ENCODE data around the gene MIEF2. TPM values are rescaled to one million over a fixed set of nuclear protein-coding genes. Genes with fewer than 3 reads are reported as not detected.

MIEF2 gene
- total RNA-seq, 4 donors from 2014 or later, result 5.2 to 11.4 (median 7.9) TPM

GRCh38 chr17:18281788-18282187 is 21.3 kb downstream of the MIEF2 start:
- no peak for TF ChIP-seq CTCF (IDR thresholded peaks at IDR 0.05; ENCODE audit: low read depth)

- TF ChIP-seq CTCF (IDR thresholded peaks at IDR 0.05; ENCODE audit: low read depth), result no peak
These were observed 24.8 kb downstream of the MIEF2 start for GRCh38 chr17:18285296-18285695.

DNA sequence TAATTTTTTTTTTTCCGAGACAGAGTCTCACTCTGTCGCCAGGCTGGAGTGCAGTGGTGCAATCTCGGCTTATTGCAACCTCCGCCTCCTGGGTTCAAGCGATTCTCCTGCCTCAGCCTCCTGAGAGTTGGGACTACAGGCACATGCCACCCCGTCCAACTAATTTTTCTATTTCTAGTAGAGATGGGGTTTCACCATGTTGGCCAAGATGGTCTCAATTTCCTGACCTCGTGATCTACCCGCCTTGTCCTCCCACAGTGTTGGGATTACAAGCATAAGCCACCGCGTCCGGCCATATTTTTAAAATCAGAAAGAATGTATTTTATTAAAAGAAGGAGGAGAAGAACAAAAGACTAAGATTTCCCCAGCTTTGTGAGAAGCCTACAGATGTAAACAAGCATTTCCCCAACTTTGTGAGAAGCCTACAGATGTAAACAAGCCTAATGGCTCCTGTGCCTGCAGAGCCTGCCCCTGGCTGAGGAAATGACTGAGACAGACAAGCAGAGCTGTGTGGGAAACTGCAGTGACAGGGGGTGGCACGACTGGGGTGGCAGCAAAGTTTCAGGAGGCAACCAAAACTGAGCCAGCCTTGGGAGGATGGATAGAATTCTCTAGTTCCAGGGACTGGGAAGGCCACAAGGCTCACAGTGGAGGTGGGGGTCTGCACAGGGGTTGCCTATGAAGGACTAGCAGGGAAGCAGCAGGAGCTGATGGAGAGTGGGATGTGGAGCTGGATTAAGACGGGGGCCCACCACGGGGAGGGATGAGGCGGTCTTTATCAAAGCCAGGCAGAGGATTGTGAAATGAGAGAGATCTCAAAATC is 31.5 kb downstream of the MIEF2 start:
- no peak for TF ChIP-seq CTCF (IDR thresholded peaks at IDR 0.05; ENCODE audit: low read depth)

GRCh38 chr17:18300725-18301480 is 40.4 kb downstream of the MIEF2 start:
- no peak for TF ChIP-seq CTCF (IDR thresholded peaks at IDR 0.05; ENCODE audit: low read depth)

GRCh38 chr17:18309202-18309601 is 48.7 kb downstream of the MIEF2 start:
- no peak for TF ChIP-seq CTCF (IDR thresholded peaks at IDR 0.05; ENCODE audit: low read depth)

- no peak for TF ChIP-seq CTCF (IDR thresholded peaks at IDR 0.05; ENCODE audit: low read depth)
These were observed 53.7 kb downstream of the MIEF2 start for GRCh38 chr17:18314059-18314730.

All from subcutaneous adipose tissue (tissue), 4 donors.